Ovary (tissue), 9 donors: ENCODE measurements around the gene LMBR1. TPM values are rescaled to one million over a fixed set of nuclear protein-coding genes. Genes with fewer than 3 reads are reported as not detected.

Experiments
- DNase-seq, 5 donors: peaks; one replicate each; pipeline ENCODE4 v3.0.0-alpha.2; 2019 to 2020
- H3K27ac ChIP-seq, 2 donors: fragments of 200-600 bp; one replicate each; pipeline versions ENCODE4 v1.5.1 to v1.8.0; 2019 to 2022
- H3K27me3 ChIP-seq: fragments of 200-600 bp; one replicate; pipeline ENCODE4 v1.8.0; 2022
- H3K36me3 ChIP-seq: fragments of 200-600 bp; sonication (generic); one replicate; pipeline ENCODE4 v1.5.1; 2019
- H3K4me1 ChIP-seq: one replicate; pipeline ENCODE4 v1.8.1; 2013; ENCODE audit warnings: mild to moderate bottlenecking, moderate library complexity; ENCODE audit not compliant: insufficient read depth
- H3K4me3 ChIP-seq: fragments of 200-600 bp; sonication (generic); one replicate; pipeline ENCODE4 v1.5.1; 2017
- H3K9me3 ChIP-seq, 2 donors: fragments of 200-600 bp in 1 of 2; sonication (generic) in 1 of 2; one replicate each; pipeline versions ENCODE4 v1.5.1 to v1.8.1; 2013 to 2019; ENCODE audit warnings: mild to moderate bottlenecking in 1 of 2, moderate library complexity in 1 of 2
- CTCF ChIP-seq, 3 donors: fragments of 450-650 bp in 2 of 3; fragments of 200-600 bp in 1 of 3; IDR thresholded peaks; one replicate each; pipeline versions ENCODE4 v1.5.1 to v1.8.0; 2016 to 2022; ENCODE audit warnings: antibody characterized with exemption in 3 of 3, mild to moderate bottlenecking in 1 of 3
- EP300 ChIP-seq: sonication (generic); formaldehyde crosslinking; IDR thresholded peaks from one replicate; pipeline ENCODE4 v1.6.1; 2017; ENCODE audit warnings: antibody characterized with exemption
- POLR2A ChIP-seq: fragments of 450-650 bp; IDR thresholded peaks from one replicate; pipeline ENCODE4 v1.6.1; 2017; ENCODE audit warnings: antibody characterized with exemption, mild to moderate bottlenecking, moderate library complexity
- WGBS, 3 donors: extraction: QIAGEN DNeasy Blood & Tissue Kit in 1 of 3; methylation state at CpG; one replicate each; pipeline versions ENCODE4 v1.1.5 to v1.1.7; 2013 to 2017; 5-methylcytosine and 5-hydroxymethylcytosine counted together
- intact Hi-C, 4 donors: fragments of 100-400 bp; cut with DNase I; formaldehyde crosslinking; loops; one replicate each; pipeline versions ENCODE4 v1.11.0 to v1.15.1; 2022 to 2023
- polyA plus RNA-seq, 2 donors: library from polyadenylated mRNA; stranded (reverse); fragments of 200-250 nt in 1 of 2; fragments of 350-450 nt in 1 of 2; fragmentation: Illumina TruSeq in 1 of 2; extraction: RNeasy Lipid Tissue Mini Kit (QIAGEN cat#74804) in 1 of 2; gene quantifications; one replicate each; pipeline ENCODE4 v1.2.3, GENCODE V29; 2013 to 2014
- total RNA-seq, 7 donors: library from RNA; depleted of rRNA in 2 of 7; stranded (reverse); fragments of >200 nt in 2 of 7; fragmentation: NEBNext Ultra II Directional in 3 of 7; extraction: Animal tissue kit (Norgen Biotek cat#: 25700) in 3 of 7; gene quantifications; one replicate each; pipeline versions ENCODE4 v1.1.0 to v1.2.4, GENCODE V29; 2016 to 2023
- donor health status: DM: no; HTN: no; CAD: no; lungs with moderate emphysema.
- donor health status: DM: no; HTN: no; CAD: no.
- donor health status: Bipolar disorder and iron deficiency.
- donor health status: DM: yes; HTN: yes; CAD: no.
- donor health status: DM: no; HTN: no; CAD: no.
- donor health status: DM: yes; HTN: yes; CAD: no.

The LMBR1 gene
- total and polyA plus RNA-seq, 9 donors, result 20.0 to 77.1 (median 54.2) TPM

- no peaks in the 10 kb centered on the region for H3K9me3 ChIP-seq
- no peaks in the 10 kb centered on the region for H3K27me3 ChIP-seq
- no peaks in the 10 kb centered on the region for H3K36me3 ChIP-seq
- TF ChIP-seq POLR2A, result no peak
- TF ChIP-seq CTCF (IDR thresholded peaks at IDR 0.05), result no peak
- no peak for TF ChIP-seq EP300
- intact Hi-C loops, result no loop called here
- 91 to 93% (median 92%) methylated on average over 4 of the region's 4 CpGs for whole genome bisulfite sequencing, 3 donors
- no peak for DNase-seq
- no peak overlapping the region for H3K27ac ChIP-seq
- H3K4me3 ChIP-seq, result no peak overlapping the region
- H3K4me1 ChIP-seq, result no peaks in the 10 kb centered on the region
Observed at GRCh38 chr7:156753229-156753560, 139.8 kb downstream of the LMBR1 start.

- Histone ChIP-seq H3K27ac (no peak overlapping the region), H3K9me3 (no peaks in the 10 kb centered on the region), H3K4me3 (no peak overlapping the region), H3K27me3 (no peaks in the 10 kb centered on the region), H3K36me3 (no peaks in the 10 kb centered on the region), H3K4me1 (no peaks in the 10 kb centered on the region)
- no peak for DNase-seq
- intact Hi-C loops, result no loop called here
- 64 to 71% (median 65%) methylated on average over 7 of the region's 7 CpGs for WGBS, 3 donors
- no peak for TF ChIP-seq EP300
- TF ChIP-seq CTCF (IDR thresholded peaks at IDR 0.05), result no peak
- no peak for TF ChIP-seq POLR2A
Observed at GRCh38 chr7:156752367-156753228, 140.4 kb downstream of the LMBR1 start.

- Histone ChIP-seq H3K27me3 (no peaks in the 10 kb centered on the region), H3K9me3 (no peaks in the 10 kb centered on the region), H3K4me3 (no peak overlapping the region), H3K27ac (no peak overlapping the region), H3K4me1 (no peaks in the 10 kb centered on the region), H3K36me3 (no peaks in the 10 kb centered on the region)
- TF ChIP-seq POLR2A, result no peak
- TF ChIP-seq CTCF (IDR thresholded peaks at IDR 0.05), result no peak
- intact Hi-C loops, result no loop called here
- no peak for DNase-seq
- 66 to 88% (median 71%) methylated on average over 3 of the region's 3 CpGs for WGBS, 3 donors
Observed at GRCh38 chr7:156751319-156751718, 141.7 kb downstream of the LMBR1 start.

GRCh38 chr7:156747718-156748117, 145.3 kb downstream of the LMBR1 start:
- no peak for DNase-seq
- H3K27me3 ChIP-seq, result no peaks in the 10 kb centered on the region
- H3K27ac ChIP-seq, result no peak overlapping the region
- TF ChIP-seq CTCF (IDR thresholded peaks at IDR 0.05), result no peak
- H3K9me3 ChIP-seq, result no peaks in the 10 kb centered on the region
- H3K4me3 ChIP-seq, result no peak overlapping the region
- 71 to 76% (median 74%) methylated on average over 1 of the region's 1 CpG for WGBS, 3 donors
- H3K4me1 ChIP-seq, result no peaks in the 10 kb centered on the region
- no peaks in the 10 kb centered on the region for H3K36me3 ChIP-seq
- intact Hi-C loops, result no loop called here
